SJCRH30 (cell line): ENCODE results near the gene ROBO3. TPM values are rescaled to one million over a fixed set of nuclear protein-coding genes. Genes with fewer than 3 reads are reported as not detected.

Source experiments
- DNase-seq, 2 experiments: peaks; one replicate each; pipeline ENCODE4 v3.0.0-alpha.2; 2015 to 2020
- H3K27ac ChIP-seq: fragments of 250-450 bp; sonication (Bioruptor Pico); 2 replicates; pipeline ENCODE4 v1.5.1; 2020; ENCODE audit warnings: mild to moderate bottlenecking, moderate library complexity
- H3K27me3 ChIP-seq: fragments of 250-450 bp; sonication (Bioruptor Pico); 2 replicates; pipeline ENCODE4 v1.5.1; 2020; ENCODE audit warnings: mild to moderate bottlenecking, moderate library complexity
- H3K36me3 ChIP-seq: fragments of 250-450 bp; sonication (Bioruptor Pico); 2 replicates; pipeline ENCODE4 v1.5.1; 2020; ENCODE audit warnings: mild to moderate bottlenecking, moderate library complexity
- H3K4me1 ChIP-seq: fragments of 250-450 bp; sonication (Bioruptor Pico); 2 replicates; pipeline ENCODE4 v1.5.1; 2020; ENCODE audit warnings: mild to moderate bottlenecking, moderate library complexity
- H3K4me3 ChIP-seq: fragments of 250-450 bp; sonication (Bioruptor Pico); 2 replicates; pipeline ENCODE4 v1.5.1; 2020; ENCODE audit warnings: mild to moderate bottlenecking, moderate library complexity
- H3K9me3 ChIP-seq: fragments of 250-450 bp; sonication (Bioruptor Pico); replicated peaks from 2 replicates; pipeline ENCODE4 v1.5.1; 2020; ENCODE audit warnings: mild to moderate bottlenecking, moderate library complexity
- total RNA-seq: library from RNA; depleted of rRNA; stranded (reverse); fragments of >200 nt; shearing (Covaris generic); gene quantifications from 2 replicates; pipeline ENCODE4 v1.2.3, GENCODE V29; 2014

The ROBO3 gene
- total RNA-seq, 1 experiment from 2014 or later: 5.1 TPM

DNA sequence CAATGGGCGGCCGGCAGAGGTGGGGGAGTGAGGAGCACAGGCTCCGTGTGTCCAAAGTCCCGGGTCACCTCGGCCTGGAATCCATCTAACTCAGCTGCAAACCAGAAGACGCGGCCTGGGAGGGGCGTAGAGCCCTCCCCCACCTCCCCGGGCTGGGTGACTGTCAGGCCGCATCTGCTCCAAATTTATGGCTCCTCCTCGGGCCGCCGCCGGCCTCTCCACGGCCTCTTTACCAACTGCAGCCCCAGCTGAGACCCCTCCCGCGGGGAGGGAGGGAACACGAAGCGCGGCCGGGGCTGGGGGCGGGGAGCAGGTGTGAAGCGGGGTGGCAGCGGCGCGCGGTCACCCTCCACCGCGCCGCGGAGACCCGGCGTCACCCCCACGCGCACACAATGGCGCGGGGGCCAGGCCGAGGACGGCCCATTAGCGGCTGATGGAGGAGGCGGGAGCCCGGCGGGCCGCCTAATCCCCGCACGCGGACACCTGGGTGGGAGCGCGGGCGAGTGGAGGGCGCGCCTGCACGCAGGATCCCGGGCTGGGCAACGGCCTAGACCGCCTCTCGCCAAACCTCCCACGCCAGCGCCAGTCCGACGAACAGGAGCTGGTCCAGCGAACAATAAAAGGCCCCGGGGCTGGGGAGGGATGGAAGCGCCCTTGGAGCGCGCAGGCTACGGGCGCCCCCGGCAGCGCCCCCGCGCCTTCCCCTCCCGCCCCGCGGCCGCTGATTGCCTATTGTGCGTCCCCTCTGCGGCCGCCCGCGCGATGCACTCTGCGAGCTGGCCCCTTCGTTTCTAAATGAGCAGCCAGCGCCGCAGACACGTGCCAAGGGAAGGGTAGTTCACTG lies 25.9 kb upstream of the ROBO3 start:
- Histone ChIP-seq H3K9me3 (no peaks in the 10 kb centered on the region), H3K4me3 (peak overlapping the region; percentile 59), H3K27me3 (peaks cover 39% of the 10 kb centered on the region), H3K36me3 (no peaks in the 10 kb centered on the region), H3K4me1 (no peaks in the 10 kb centered on the region), H3K27ac (no peak overlapping the region)
- peak; percentile 26 to 28 for DNase-seq

- no peaks in the 10 kb centered on the region for H3K4me1 ChIP-seq
- no peak for DNase-seq
- no peaks in the 10 kb centered on the region for H3K9me3 ChIP-seq
- peak overlapping the region; percentile 59 for H3K4me3 ChIP-seq
- H3K27me3 ChIP-seq: peaks cover 41% of the 10 kb centered on the region
- H3K27ac ChIP-seq: no peak overlapping the region
- H3K36me3 ChIP-seq: no peaks in the 10 kb centered on the region
Measured at GRCh38 chr11:124839972-124840621, 25.1 kb upstream of the ROBO3 start.

GRCh38 chr11:124840666-124841065 lies 24.6 kb upstream of the ROBO3 start:
- Histone ChIP-seq H3K27ac (no peak overlapping the region), H3K27me3 (peaks cover 41% of the 10 kb centered on the region)

DNA sequence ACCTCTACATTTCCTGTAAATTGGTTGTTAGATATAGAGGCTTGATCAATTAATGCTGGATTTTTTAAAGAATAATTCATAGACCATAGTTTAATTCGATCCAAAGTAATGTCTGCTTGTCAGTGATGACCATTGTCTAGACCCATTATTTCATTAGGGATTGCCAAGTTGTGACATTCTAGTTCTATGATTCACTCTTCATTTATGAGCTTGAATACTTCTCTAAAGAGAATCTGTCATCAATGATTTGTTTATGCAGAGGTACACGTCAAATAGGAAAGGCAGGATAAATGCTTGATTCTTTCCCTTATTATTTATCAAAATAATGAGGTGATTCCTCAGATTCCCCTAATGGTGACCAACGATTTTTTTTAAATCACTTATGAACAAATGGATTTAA lies 24.0 kb upstream of the ROBO3 start:
- Histone ChIP-seq H3K4me1 (no peaks in the 10 kb centered on the region), H3K4me3 (no peak overlapping the region), H3K36me3 (no peaks in the 10 kb centered on the region), H3K27me3 (peaks cover 41% of the 10 kb centered on the region), H3K27ac (no peak overlapping the region), H3K9me3 (no peaks in the 10 kb centered on the region)
- no peak for DNase-seq

More at GRCh38 chr11:124840666-124841065, 24.6 kb upstream of the ROBO3 start:
- DNase-seq: no peak
- Histone ChIP-seq H3K4me1 (no peaks in the 10 kb centered on the region), H3K36me3 (no peaks in the 10 kb centered on the region), H3K9me3 (no peaks in the 10 kb centered on the region), H3K4me3 (no peak overlapping the region)

DNA sequence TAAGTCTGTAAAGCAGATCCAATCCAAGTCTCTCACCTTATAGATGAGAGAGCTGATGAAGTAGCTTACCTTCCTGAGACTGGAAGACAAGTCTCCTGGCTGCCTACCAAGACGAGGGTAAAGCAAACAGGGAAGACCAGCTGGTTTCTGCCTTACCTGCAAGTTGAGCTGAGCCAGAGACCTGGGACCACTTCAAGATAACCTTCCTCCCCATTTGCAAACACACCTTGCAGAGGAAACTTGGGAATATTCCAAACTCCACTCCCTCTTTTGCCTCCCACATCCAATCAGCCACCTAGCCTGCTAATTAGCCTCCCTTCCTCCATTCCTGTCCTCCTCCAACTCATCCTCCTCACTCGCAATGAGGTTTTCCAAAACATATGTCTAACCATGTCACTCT lies 23.4 kb upstream of the ROBO3 start:
- Histone ChIP-seq H3K27me3 (peaks cover 41% of the 10 kb centered on the region), H3K4me1 (no peaks in the 10 kb centered on the region), H3K27ac (no peak overlapping the region), H3K9me3 (no peaks in the 10 kb centered on the region), H3K4me3 (no peak overlapping the region), H3K36me3 (no peaks in the 10 kb centered on the region)
- DNase-seq: no peak

- no peaks in the 10 kb centered on the region for H3K9me3 ChIP-seq
- H3K36me3 ChIP-seq: no peaks in the 10 kb centered on the region
- H3K4me3 ChIP-seq: no peak overlapping the region
- H3K27me3 ChIP-seq: peaks cover 41% of the 10 kb centered on the region
- H3K4me1 ChIP-seq: no peaks in the 10 kb centered on the region
- DNase-seq: no peak
- H3K27ac ChIP-seq: no peak overlapping the region
Measured at GRCh38 chr11:124842305-124842704, 22.9 kb upstream of the ROBO3 start.

DNA sequence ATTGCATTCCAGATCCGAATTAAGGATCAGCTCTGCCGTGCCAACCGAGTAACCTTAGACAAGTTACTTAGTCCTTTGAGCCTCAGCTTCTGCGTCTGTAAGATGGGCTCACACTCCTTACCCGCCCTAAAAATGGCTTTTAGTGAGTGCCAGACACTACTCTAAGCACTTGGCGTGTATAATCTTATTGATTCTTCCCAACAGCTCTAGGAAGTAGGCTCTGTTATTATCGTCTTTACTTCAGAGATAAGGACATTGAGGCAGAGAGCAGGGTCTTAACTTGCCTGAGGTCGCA lies 21.7 kb upstream of the ROBO3 start:
- H3K4me1 ChIP-seq: no peaks in the 10 kb centered on the region
- H3K4me3 ChIP-seq: peak overlapping the region; percentile 49
- H3K27ac ChIP-seq: no peak overlapping the region
- H3K36me3 ChIP-seq: no peaks in the 10 kb centered on the region
- H3K27me3 ChIP-seq: peaks cover 41% of the 10 kb centered on the region
- no peaks in the 10 kb centered on the region for H3K9me3 ChIP-seq
- DNase-seq: no peak

DNA sequence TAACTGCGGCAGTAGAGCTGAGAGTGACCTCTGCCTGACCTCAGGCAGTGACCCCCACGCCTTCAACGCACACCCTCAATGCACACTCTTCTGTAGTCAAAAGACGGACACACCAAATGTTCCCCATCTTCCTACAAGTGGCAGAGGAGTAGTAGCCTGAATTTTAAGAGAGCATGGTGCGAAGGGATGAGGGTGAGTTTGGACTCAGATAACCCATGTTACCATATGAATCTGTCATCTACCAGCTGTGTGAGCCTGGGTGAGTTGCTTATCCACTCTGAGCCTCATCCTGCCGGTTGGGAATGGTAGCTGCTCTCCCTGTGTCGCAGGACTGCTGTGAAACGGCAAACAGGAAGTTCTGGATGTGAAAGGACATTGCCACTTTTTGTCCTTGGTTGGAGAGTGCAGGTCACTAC lies 20.6 kb upstream of the ROBO3 start:
- no peak for DNase-seq
- H3K4me3 ChIP-seq: no peak overlapping the region
- no peaks in the 10 kb centered on the region for H3K4me1 ChIP-seq
- no peaks in the 10 kb centered on the region for H3K9me3 ChIP-seq
- no peak overlapping the region for H3K27ac ChIP-seq
- peaks cover 37% of the 10 kb centered on the region for H3K27me3 ChIP-seq
- no peaks in the 10 kb centered on the region for H3K36me3 ChIP-seq

- no peaks in the 10 kb centered on the region for H3K36me3 ChIP-seq
- H3K27me3 ChIP-seq: peaks cover 23% of the 10 kb centered on the region
- H3K4me3 ChIP-seq: no peak overlapping the region
- no peaks in the 10 kb centered on the region for H3K9me3 ChIP-seq
- no peaks in the 10 kb centered on the region for H3K4me1 ChIP-seq
- DNase-seq: no peak
- H3K27ac ChIP-seq: no peak overlapping the region
Measured at GRCh38 chr11:124846070-124846673, 19.1 kb upstream of the ROBO3 start.

DNA sequence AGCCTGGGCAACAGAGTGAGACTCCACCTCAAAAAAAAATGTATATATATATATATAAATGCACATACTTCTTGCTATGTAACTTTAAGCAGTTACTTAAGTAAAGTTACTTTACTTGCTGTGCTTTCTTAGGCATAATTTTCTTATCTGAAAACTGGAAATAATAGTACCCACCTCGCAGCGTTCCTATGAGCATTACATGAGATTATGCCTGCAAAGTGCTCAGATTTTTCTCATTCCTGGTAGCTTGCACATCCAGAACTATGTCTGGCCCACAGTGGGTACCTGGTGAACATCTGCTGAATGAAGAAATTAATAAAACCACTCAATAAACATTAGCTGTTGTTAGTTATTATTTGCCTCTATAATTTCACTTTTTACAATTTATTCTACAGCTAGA lies 6.1 kb upstream of the ROBO3 start:
- Histone ChIP-seq H3K4me1 (no peaks in the 10 kb centered on the region), H3K4me3 (no peak overlapping the region), H3K36me3 (no peaks in the 10 kb centered on the region), H3K27me3 (no peaks in the 10 kb centered on the region), H3K27ac (no peak overlapping the region), H3K9me3 (no peaks in the 10 kb centered on the region)
- no peak for DNase-seq

- H3K9me3 ChIP-seq: no peaks in the 10 kb centered on the region
Measured at GRCh38 chr11:124861670-124862069, 3.6 kb upstream of the ROBO3 start.

DNA sequence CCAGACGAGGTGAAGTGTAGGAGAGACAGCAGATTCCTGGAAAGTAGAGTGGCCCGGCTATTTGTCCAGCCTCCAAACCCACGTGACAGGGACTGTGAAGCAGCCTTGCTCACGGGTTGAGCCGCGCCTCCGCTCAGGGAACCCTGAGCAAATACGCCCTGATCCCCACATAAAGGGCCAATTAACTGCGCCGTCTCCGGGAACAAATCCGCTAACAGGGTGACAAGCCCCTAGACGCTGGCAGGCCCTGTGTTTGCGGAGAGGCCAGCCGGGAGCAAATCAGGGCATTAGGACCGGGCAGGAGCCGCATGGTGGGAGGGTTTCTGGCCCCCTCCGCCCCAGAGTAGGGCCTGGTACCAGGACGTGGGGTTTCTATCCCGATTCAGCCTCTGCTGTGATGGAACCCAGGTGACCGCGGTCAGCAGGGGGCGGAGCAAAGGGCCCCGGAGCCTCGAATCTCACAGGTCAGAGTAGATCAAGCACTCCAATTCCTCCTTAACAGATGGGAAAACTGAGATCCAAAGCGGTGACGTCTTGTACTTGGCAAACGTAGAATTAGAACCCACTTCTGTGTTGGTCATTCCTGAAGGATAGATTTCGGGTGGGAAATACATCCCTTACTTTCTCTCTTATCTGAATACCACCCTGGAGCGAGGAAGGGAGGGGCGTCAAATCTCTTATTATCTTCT lies 2.0 kb upstream of the ROBO3 start:
- no peaks in the 10 kb centered on the region for H3K4me1 ChIP-seq
- DNase-seq: peak in 1 of 2 experiments; percentile 15
- no peak overlapping the region for H3K4me3 ChIP-seq
- no peak overlapping the region for H3K27ac ChIP-seq
- H3K36me3 ChIP-seq: no peaks in the 10 kb centered on the region
- H3K9me3 ChIP-seq: no peaks in the 10 kb centered on the region
- H3K27me3 ChIP-seq: no peaks in the 10 kb centered on the region

More at GRCh38 chr11:124861670-124862069, 3.6 kb upstream of the ROBO3 start:
- Histone ChIP-seq H3K27ac (no peak overlapping the region), H3K4me3 (no peak overlapping the region), H3K36me3 (no peaks in the 10 kb centered on the region), H3K27me3 (no peaks in the 10 kb centered on the region), H3K4me1 (no peaks in the 10 kb centered on the region)
- no peak for DNase-seq

- DNase-seq: no peak
- Histone ChIP-seq H3K27ac (no peak overlapping the region), H3K27me3 (no peaks in the 10 kb centered on the region), H3K9me3 (no peaks in the 10 kb centered on the region), H3K4me3 (no peak overlapping the region), H3K4me1 (no peaks in the 10 kb centered on the region), H3K36me3 (no peaks in the 10 kb centered on the region)
Measured at GRCh38 chr11:124863826-124864165, 1.4 kb upstream of the ROBO3 start.

- DNase-seq: no peak
- Histone ChIP-seq H3K4me3 (no peak overlapping the region), H3K27me3 (no peaks in the 10 kb centered on the region), H3K27ac (no peak overlapping the region), H3K4me1 (no peaks in the 10 kb centered on the region), H3K9me3 (no peaks in the 10 kb centered on the region), H3K36me3 (no peaks in the 10 kb centered on the region)
Measured at GRCh38 chr11:124864176-124864891, 898 bp upstream of the ROBO3 start.

GRCh38 chr11:124864892-124865180 lies 396 bp upstream of the ROBO3 start:
- Histone ChIP-seq H3K27ac (no peak overlapping the region), H3K4me1 (no peaks in the 10 kb centered on the region), H3K9me3 (no peaks in the 10 kb centered on the region), H3K27me3 (no peaks in the 10 kb centered on the region), H3K36me3 (no peaks in the 10 kb centered on the region), H3K4me3 (no peak overlapping the region)
- DNase-seq: no peak
